NCI-H146 treated with DMSO at 0.1 percent for 48 hours (cell line): Measurements from ENCODE around the gene MEP1A.
"Not testable (repeated sequence)": the region's sequence is repeated elsewhere in the genome, so short reads cannot be mapped to it uniquely, and the experiment has no call there.

Experiments used
- DNase-seq: peaks from one replicate; lab custom pipeline; 2025; ENCODE audit not compliant: unreplicated experiment; lab: John Stamatoyannopoulos, UW

Gene MEP1A

DNA sequence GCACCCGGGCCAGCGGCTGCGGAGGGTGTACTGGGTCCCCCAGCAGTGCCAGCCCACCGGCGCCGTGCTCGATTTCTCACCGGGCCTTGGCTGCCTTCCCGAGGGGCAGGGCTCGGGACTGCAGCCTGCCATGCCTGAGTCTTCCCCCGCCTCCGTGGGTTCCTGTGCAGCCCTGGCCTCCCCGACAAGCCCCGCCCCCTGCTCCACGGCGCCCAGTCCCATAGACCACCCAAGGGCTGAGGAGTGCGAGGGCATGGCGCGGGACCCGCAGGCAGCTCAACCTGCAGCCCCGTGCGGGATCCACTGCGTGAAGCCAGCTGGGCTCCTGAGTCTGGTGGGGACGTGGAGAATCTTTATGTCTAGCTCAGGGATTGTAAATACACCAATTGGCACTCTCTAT, 18.5 kb upstream of the MEP1A start:
- not testable (repeated sequence) for DNase-seq

- DNase-seq, result no peak
Measured at GRCh38 chr6:46776070-46776712, 17.0 kb upstream of the MEP1A start.

GRCh38 chr6:46777476-46778346, 15.5 kb upstream of the MEP1A start:
- DNase-seq, result no peak

DNA sequence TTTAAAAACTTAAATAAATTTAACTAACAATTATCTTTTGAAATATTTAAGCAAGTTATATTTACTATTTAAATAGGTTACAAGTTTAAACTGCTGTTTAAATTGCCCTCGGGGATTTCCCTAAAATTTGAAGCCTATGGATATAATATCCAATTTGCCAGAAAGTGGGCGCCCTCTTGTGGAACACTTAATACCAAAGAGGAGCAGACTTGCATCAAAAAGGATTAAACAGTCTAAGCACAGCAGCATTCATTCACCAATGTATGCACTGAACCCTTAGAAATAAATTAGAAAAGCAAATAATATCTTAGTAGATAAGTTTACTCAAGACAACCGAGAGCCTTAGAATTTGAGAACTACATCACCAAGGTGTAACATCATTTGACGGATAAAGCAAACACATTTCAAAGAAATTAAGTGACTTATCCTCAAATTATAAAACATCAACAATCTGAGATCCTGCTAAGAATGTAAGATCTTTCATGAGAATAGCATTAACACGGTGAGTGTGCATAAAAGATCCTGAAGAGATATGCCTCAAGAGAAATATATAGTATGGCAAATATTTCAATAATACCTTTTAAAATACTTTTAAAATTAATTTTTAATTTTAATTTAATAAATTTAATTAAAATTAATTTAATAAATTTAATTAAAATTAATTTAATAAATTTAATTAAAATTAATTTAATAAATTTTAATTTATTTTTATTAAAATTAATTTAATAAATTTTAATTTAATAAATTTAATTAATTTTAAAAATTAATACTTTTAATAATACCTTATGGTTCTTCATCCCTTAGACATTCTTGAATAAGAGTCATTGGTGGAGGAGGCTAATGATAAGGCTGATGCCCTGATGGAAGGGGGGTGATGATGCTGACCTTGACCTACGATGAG, 11.5 kb upstream of the MEP1A start:
- DNase-seq, result no peak

DNA sequence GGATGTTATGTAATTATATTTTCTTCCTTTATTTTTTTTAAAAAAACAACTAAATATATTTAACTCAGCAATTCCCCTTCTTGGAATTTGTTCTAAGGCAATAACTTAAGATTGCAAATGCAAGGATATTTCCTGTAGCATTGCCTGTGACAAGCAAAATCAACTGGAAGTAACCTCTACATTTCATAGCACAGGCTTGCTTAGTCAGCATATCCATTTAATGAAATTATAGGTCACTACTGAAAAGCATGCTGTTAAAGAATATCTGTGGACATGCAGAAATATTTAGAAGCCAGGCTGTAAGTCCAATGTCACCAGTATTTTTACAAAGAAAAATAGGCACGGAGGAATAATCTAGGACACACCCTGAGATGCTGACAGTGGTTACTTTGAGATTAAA, 8.7 kb upstream of the MEP1A start:
- no peak for DNase-seq

DNA sequence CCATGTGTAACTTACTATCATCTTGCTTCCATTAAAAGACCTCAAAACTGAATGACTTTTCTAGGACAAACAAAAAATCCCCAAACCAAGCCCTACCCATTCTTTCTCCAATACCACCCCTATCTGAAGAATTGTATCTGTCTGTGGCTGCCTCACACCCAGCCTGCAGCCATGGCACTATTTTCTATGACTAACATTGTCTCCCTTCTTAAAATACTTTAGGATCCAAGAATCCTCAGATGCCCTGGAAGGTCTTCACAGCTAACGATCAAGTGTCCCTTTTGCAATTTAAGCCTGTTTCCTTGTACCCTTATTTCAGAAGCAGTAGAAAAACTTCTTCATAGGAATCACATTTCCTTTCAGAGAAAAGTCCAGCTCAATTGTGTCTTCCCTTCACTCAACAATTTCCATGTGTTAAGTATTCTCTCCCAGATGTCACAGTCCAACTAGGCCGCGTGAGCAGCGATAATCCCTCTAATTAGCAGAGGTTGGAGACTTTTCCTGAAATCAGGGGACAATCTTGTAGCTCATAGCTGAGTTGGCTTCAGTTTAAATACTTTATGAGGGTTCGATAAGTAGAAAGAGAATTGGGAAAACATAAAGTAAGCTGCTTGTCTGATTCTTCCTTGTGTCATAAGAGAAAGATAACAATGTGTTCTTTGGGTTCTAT, 5.2 kb upstream of the MEP1A start:
- no peak for DNase-seq

GRCh38 chr6:46788791-46789190, 4.4 kb upstream of the MEP1A start:
- no peak for DNase-seq

DNA sequence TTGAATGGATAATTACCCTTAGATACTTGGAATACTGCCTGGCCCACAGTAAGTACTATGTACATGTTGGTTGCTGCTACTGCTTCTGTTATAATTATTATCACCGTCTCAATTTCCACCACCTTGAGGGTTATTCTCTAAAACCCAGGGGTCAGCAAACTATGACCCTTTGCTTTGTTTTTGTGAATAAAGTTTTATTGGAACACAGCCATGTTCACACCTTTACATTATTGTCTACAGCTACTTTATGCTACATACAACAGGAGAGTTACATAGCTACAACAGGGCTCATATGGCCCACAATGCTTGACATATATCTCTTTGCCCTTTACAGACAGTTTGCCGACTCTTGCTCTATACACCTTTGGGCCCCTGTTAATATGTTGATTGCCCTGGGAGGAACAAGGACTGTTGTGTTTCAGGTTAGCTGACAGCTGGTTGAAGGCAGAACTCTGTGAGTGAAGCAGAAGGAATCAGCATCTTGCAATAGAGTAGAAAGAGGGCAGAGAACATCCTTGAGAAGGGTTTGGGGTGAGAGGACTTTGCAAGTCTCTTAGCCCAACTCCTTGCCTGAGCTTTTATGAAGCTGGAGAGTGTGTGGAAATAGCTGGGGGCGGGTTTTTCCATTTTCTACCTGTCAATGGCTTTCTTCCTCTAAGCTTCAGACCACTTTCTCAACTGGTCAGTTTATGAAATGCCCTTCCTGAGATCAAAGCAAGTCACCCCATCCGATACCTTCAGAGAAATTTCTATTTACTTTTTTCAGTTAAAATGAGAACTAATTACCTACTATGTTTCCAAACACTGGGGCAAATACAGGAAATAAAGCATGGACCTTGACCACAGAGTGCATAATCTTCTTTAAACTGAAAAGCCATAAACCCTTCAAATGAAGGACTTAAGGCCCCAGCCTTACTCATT, 3.5 kb upstream of the MEP1A start:
- no peak for DNase-seq

DNA sequence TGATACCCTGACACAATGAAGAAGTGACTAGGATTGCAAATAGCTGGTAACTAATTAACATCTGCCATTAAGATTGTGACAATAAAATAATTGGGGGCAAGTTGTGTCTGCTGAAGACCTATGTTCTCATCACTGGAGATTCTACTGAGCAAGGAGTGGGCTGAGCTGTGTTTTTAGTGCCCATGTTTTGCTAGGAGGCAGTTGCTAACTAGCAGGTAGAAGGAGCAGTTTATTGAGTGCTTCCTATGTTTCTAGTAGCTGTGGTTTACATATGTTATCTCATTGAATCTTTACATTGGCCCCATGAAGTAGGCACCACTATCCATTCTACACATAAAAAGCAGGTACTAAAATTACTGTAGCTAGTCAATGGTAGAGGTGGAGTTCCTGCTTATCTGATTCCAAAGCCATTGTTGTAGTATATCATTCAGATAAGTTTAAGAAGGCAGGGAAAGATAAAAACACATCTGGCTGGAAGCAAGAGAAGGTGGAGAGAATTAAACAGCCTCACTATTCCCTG, 2.8 kb upstream of the MEP1A start:
- DNase-seq, result no peak

GRCh38 chr6:46792635-46793034, 554 bp upstream of the MEP1A start:
- no peak for DNase-seq

DNA sequence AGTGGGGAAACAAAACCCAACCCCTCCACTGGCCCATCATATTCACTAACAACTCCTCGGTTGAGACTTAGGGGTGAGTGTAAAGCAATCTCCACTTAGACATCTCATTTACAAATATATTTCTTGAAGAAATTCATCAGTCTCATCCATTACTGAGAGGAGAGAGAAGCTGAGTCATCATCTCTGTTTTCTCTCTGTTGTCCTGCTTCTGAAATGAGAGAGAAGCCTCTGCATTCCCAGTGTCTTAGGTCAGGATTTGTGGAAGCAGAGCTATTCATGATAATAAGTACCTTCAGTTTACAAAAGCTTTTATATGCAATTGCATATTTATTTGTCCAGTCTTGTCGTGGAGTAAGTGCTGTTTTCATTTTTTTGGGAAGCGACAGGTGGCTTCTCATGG, 879 bp downstream of the MEP1A start:
- DNase-seq, result no peak

DNA sequence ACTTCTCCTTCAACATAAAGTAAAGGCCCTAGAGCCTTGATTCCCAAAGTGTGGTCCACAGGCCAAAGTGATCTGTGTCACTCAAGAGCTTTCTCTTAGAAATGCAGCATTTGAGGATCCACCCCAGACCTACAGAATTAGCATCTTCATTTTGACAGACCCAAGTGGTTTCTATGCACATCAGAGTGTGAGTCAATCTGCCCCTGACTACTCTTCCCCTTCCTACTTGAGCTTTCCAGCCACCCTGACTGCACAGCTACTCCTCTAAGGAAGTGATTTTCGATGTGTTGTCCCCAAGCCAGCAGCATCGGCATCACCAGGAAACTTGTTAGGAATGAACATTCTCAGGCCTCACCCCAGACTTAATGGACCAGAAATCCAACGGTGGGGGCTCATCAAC, 2.6 kb downstream of the MEP1A start:
- no peak for DNase-seq

DNA sequence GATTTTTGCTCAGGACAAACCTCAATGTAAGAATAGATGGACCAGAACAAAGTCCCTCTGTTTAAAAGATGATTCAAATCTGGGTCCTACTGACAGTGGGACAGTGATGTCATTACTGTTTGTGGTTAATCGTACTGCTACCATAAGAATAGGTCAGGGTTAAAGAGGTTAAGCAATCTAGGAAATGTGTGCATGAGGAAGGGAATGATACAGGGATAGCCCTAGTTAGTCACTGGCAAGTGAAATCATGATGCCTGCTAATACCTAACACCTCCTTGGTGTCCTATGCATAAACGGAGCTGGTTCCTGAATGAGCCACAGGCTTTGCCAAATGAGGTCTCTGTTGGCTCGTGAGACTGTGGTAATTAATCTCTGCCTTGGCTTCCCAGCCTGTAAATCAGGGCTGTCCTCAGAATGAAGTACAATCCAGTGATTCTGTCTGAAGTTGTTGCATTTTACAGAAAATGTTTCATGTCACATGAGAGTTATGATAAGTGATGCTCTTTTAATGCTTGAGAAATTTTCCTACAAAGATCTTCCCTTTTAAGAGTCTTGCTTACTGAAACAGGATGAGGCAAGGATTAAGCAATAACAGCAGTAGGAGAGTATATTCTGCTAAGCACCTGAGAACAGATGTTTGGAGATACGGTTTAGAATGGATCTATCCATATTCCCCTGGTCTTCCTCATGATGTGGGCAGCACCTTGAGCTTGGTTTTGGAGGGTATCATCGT, 3.8 kb downstream of the MEP1A start:
- DNase-seq, result no peak

- DNase-seq, result no peak
Measured at GRCh38 chr6:46799657-46800056, 6.5 kb downstream of the MEP1A start.

- no peak for DNase-seq
Measured at GRCh38 chr6:46808806-46809205, 15.6 kb downstream of the MEP1A start.

DNA sequence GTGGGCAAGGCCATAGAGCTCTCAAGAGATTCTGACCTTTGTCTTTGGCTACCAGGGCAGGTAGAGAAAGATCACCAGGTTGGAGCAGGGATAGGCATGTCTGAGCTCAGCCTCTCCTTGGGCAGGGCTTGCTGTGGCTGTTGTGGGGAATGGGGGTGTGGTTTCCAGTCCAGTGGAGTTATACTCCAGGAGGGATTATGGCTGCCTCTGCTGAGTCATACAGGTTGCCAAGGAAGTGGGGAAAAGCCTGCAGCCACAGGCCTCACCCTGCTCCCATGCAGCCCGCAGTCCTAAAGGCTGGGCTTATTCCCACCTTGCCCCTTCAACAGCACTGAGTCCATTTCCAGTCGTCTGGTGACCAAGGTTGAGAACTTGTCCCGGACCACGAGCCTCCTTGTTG, 21.9 kb downstream of the MEP1A start:
- DNase-seq, result no peak

DNA sequence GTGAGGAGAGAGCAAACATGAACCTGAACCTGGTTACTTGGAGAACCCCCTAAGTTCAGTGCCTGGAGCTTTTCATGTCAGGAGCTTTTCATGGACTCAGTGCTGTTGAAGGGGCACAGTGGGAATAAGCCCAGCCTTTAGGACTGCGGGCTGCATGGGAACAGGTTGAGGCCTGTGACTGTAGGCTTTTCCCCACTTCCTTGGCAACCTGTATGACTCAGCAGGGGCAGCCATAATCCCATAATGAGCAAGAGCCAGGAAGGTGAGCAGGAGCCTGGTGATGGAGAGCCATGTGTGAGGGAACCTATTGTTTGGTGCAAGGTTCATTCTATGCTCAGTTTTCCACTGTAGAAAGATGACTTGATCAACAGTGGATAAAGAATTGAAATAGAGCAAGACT, 23.4 kb downstream of the MEP1A start:
- DNase-seq, result no peak

DNA sequence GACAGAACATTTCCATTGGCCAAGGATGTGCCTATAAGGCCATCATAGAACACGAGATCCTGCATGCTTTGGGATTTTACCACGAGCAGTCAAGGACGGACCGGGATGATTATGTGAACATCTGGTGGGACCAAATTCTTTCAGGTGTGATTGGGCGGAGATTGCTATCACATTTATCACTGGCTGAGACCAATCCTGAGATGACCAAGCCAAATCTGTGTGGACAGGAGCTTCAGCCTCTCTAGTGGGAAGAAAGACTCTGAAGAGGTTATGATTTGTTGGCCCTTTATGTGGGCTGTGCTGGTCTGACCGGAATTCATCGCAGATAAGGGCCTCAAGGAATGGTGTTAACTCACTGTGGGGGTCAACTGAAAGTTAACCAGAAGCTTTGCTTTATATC, 26.4 kb downstream of the MEP1A start:
- DNase-seq, result no peak

- no peak for DNase-seq
Measured at GRCh38 chr6:46821458-46821881, 28.3 kb downstream of the MEP1A start.
